CD4-positive, alpha-beta T cell (primary cell): ENCODE measurements around the gene CCDC33. TPM values are rescaled to one million over a fixed set of nuclear protein-coding genes. Genes with fewer than 3 reads are reported as not detected.

Experiments used
- ATAC-seq: fragments of 200-7000 bp; cut with Tn5 transposase; one replicate; pipeline ENCODE4 v1.10.0; 2022; ENCODE audit warnings: mild to moderate bottlenecking; ENCODE audit not compliant: poor library complexity
- CTCF ChIA-PET: fragments of 350-600 bp; sonication (Branson Sonifier 250); formaldehyde crosslinking; loops from one replicate; lab custom pipeline; 2021; ENCODE audit warnings: antibody characterized with exemption, inconsistent platforms; lab: Charles Lee
- POLR2A ChIA-PET: fragments of 350-600 bp; sonication (Branson Sonifier 250); formaldehyde crosslinking; loops from one replicate; lab custom pipeline; 2021; ENCODE audit warnings: antibody characterized with exemption, inconsistent platforms; lab: Charles Lee
- DNase-seq, 14 experiments: peaks; one replicate each; pipeline ENCODE4 v3.0.0-alpha.2; 2013 to 2020; ENCODE audit warnings: mixed read lengths in 2 of 14
- H3K27ac ChIP-seq, 2 donors: one replicate each; pipeline versions ENCODE4 v1.5.1 to v1.7.0; 2013; ENCODE audit warnings: low read length in 2 of 2, low read depth in 1 of 2, mild to moderate bottlenecking in 1 of 2
- H3K27me3 ChIP-seq, 2 experiments: 1 replicate in 1 of 2; 2 replicates in 1 of 2; pipeline versions ENCODE4 v1.6.1 to v1.7.0; 2013; ENCODE audit warnings: low read length in 2 of 2, control low read depth in 1 of 2, mild to moderate bottlenecking in 1 of 2, moderate library complexity in 1 of 2; ENCODE audit not compliant: insufficient read depth in 2 of 2, control insufficient read depth in 1 of 2
- H3K36me3 ChIP-seq: one replicate; pipeline ENCODE4 v1.6.1; 2013; ENCODE audit warnings: low read length, control low read depth; ENCODE audit not compliant: insufficient read depth
- H3K4me1 ChIP-seq: one replicate; pipeline ENCODE4 v1.6.1; 2013; ENCODE audit warnings: low read length, control low read depth; ENCODE audit not compliant: insufficient read depth
- H3K4me3 ChIP-seq: one replicate; pipeline ENCODE4 v1.5.1; 2013; ENCODE audit warnings: mild to moderate bottlenecking, low read length, moderate library complexity
- H3K9me3 ChIP-seq, 2 experiments: 1 replicate in 1 of 2; 2 replicates in 1 of 2; pipeline versions ENCODE4 v1.6.1 to v1.7.0; 2013; ENCODE audit warnings: low read length in 2 of 2, mild to moderate bottlenecking in 2 of 2, control low read depth in 1 of 2, moderate library complexity in 1 of 2; ENCODE audit not compliant: control insufficient read depth in 1 of 2, insufficient read depth in 1 of 2
- H3K27ac Mint-ChIP-seq: one replicate; pipeline ENCODE4 v1.8.0; 2020; ENCODE audit warnings: mixed read lengths
- H3K27me3 Mint-ChIP-seq: one replicate; pipeline ENCODE4 v1.8.0; 2021; ENCODE audit warnings: mixed read lengths
- H3K36me3 Mint-ChIP-seq: one replicate; pipeline ENCODE4 v1.8.0; 2021; ENCODE audit warnings: low read depth, mixed read lengths
- H3K4me1 Mint-ChIP-seq: one replicate; pipeline ENCODE4 v1.8.0; 2021; ENCODE audit warnings: low read depth, mixed read lengths
- H3K4me3 Mint-ChIP-seq: one replicate; pipeline ENCODE4 v1.8.0; 2020; ENCODE audit warnings: mild to moderate bottlenecking, mixed read lengths
- H3K9me3 Mint-ChIP-seq: one replicate; pipeline ENCODE4 v1.8.0; 2020; ENCODE audit warnings: mixed read lengths
- CTCF ChIP-seq: fragments of 200-600 bp; IDR thresholded peaks from one replicate; pipeline ENCODE4 v1.8.0; 2022; ENCODE audit warnings: antibody characterized with exemption, mild to moderate bottlenecking
- intact Hi-C, 2 experiments: fragments of 100-400 bp; cut with DNase I in 1 of 2; cut with micrococcal nuclease in 1 of 2; formaldehyde crosslinking; loops; one replicate each; pipeline versions ENCODE4 v1.15.1 to v1.9.0; 2023 to 2025; cut with DNase I, micrococcal nuclease
- total RNA-seq, 174 experiments: library from RNA in 2 of 174; stranded (reverse) in 2 of 174; gene quantifications; one replicate each; pipeline ENCODE4 v1.2.3 and lab custom pipeline; 2021 to 2026

Gene CCDC33
- total RNA-seq, 2 experiments from 2014 or later: not detected

- Histone ChIP-seq H3K27ac (no peak overlapping the region), H3K27me3 (peaks cover 13 to 27% of the 10 kb centered on the region in 2 experiments), H3K9me3 (peaks cover 0 to 8% of the 10 kb centered on the region in 2 experiments), H3K4me3 (no peak overlapping the region), H3K4me1 (peaks cover 8% of the 10 kb centered on the region), H3K36me3 (no peaks in the 10 kb centered on the region)
- H3K27me3 Mint-ChIP-seq: peaks cover 58% of the 10 kb centered on the region
- TF ChIP-seq CTCF: no peak
- CTCF ChIA-PET: no interaction called here
- H3K27ac Mint-ChIP-seq: no peak overlapping the region
- H3K36me3 Mint-ChIP-seq: no peaks in the 10 kb centered on the region
- no peak overlapping the region for H3K4me3 Mint-ChIP-seq
- intact Hi-C loops: no loop called here
- peaks cover 9% of the 10 kb centered on the region for H3K4me1 Mint-ChIP-seq
- POLR2A ChIA-PET: no interaction called here
- H3K9me3 Mint-ChIP-seq: no peaks in the 10 kb centered on the region
- DNase-seq (no peak), ATAC-seq (no peak)
These were observed 8.8 kb downstream of the CCDC33 start for GRCh38 chr15:74244822-74245341.

GRCh38 chr15:74245342-74245931 lies 9.3 kb downstream of the CCDC33 start:
- ChIA-PET POLR2A (no interaction called here), CTCF (no interaction called here)
- H3K4me3 Mint-ChIP-seq: no peak overlapping the region
- intact Hi-C loops: no loop called here
- Histone ChIP-seq H3K4me1 (peaks cover 8% of the 10 kb centered on the region), H3K36me3 (no peaks in the 10 kb centered on the region), H3K27me3 (peaks cover 13 to 27% of the 10 kb centered on the region in 2 experiments), H3K4me3 (no peak overlapping the region), H3K9me3 (peaks cover 0 to 8% of the 10 kb centered on the region in 2 experiments), H3K27ac (no peak overlapping the region)
- H3K9me3 Mint-ChIP-seq: no peaks in the 10 kb centered on the region
- DNase-seq (peak in 5 of 14 experiments; percentile 1 to 21 (median 4)), ATAC-seq (no peak)
- H3K36me3 Mint-ChIP-seq: no peaks in the 10 kb centered on the region
- peaks cover 58% of the 10 kb centered on the region for H3K27me3 Mint-ChIP-seq
- peaks cover 9% of the 10 kb centered on the region for H3K4me1 Mint-ChIP-seq
- no peak for TF ChIP-seq CTCF
- H3K27ac Mint-ChIP-seq: no peak overlapping the region

- Histone ChIP-seq H3K27me3 (peaks cover 1 to 7% of the 10 kb centered on the region in 2 experiments), H3K27ac (no peak overlapping the region), H3K4me1 (peaks cover 2% of the 10 kb centered on the region), H3K36me3 (no peaks in the 10 kb centered on the region), H3K9me3 (peaks cover 0 to 2% of the 10 kb centered on the region in 2 experiments), H3K4me3 (no peak overlapping the region)
- CTCF ChIA-PET: no interaction called here
- ATAC-seq (no peak), DNase-seq (no peak)
- Mint-ChIP-seq H3K27ac (no peak overlapping the region), H3K27me3 (peaks cover 18% of the 10 kb centered on the region), H3K4me3 (no peak overlapping the region), H3K9me3 (no peaks in the 10 kb centered on the region), H3K4me1 (peaks cover 1% of the 10 kb centered on the region), H3K36me3 (no peaks in the 10 kb centered on the region)
- intact Hi-C loops: no loop called here
- POLR2A ChIA-PET: no interaction called here
- TF ChIP-seq CTCF: no peak
These were observed 14.1 kb downstream of the CCDC33 start for GRCh38 chr15:74250266-74250665.
